PFSK-1 (cell line): Measurements from ENCODE around the gene CHIT1.

Experiments
- REST ChIP-seq, 2 experiments: IDR thresholded peaks; 2 replicates each; pipeline versions ENCODE4 v1.6.1 to v1.8.0; 2011 to 2012; ENCODE audit warnings: low read depth in 2 of 2, low read length in 2 of 2, control low read depth in 1 of 2, inconsistent platforms in 1 of 2, mild to moderate bottlenecking in 1 of 2, moderate library complexity in 1 of 2; ENCODE audit not compliant: insufficient read depth in 1 of 2
- SIN3A ChIP-seq: IDR thresholded peaks from 2 replicates; pipeline ENCODE4 v1.6.1; 2012; ENCODE audit warnings: mild to moderate bottlenecking, low read length, moderate library complexity, borderline replicate concordance; ENCODE audit not compliant: insufficient read depth

DNA sequence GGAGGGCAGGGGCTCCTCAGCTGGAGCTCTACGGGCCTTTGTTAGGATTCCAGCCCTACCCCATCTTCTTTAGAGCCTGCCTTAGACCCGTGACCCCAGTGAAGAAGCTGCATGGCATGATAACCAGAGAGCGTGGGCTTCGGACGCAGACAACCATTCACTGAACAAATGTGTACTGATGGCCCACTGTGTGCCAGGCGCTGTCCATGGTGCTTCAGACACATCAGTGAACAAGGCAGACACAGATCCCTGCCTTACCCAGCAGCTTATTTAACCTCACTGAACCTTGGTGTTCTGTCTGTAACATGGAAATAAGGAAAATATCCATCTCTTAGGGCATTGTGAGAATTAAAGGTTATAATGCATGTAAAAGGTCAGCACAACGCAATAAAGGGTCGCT is 9.5 kb downstream of the CHIT1 start:
- TF ChIP-seq SIN3A, result no peak
- peak; percentile 84 to 96 for TF ChIP-seq REST (IDR thresholded peaks at IDR 0.05; ENCODE audit: insufficient read depth in 1 of 2, low read depth in 2 of 2, low read length in 2 of 2)
